RCC 7860 (cell line): ENCODE measurements around the gene NUBP1.
"Not testable (repeated sequence)": the region's sequence is repeated elsewhere in the genome, so short reads cannot be mapped to it uniquely, and the experiment has no call there.

Experiments
- DNase-seq: peaks from one replicate; pipeline ENCODE4 v3.0.0-alpha.2; 2015; ENCODE audit warnings: low spot score
- FAIRE-seq: peaks from 2 replicates; lab custom pipeline; 2012; peaks lifted over from hg19 to GRCh38; lab: Jason Lieb, UNC

Gene NUBP1

DNA sequence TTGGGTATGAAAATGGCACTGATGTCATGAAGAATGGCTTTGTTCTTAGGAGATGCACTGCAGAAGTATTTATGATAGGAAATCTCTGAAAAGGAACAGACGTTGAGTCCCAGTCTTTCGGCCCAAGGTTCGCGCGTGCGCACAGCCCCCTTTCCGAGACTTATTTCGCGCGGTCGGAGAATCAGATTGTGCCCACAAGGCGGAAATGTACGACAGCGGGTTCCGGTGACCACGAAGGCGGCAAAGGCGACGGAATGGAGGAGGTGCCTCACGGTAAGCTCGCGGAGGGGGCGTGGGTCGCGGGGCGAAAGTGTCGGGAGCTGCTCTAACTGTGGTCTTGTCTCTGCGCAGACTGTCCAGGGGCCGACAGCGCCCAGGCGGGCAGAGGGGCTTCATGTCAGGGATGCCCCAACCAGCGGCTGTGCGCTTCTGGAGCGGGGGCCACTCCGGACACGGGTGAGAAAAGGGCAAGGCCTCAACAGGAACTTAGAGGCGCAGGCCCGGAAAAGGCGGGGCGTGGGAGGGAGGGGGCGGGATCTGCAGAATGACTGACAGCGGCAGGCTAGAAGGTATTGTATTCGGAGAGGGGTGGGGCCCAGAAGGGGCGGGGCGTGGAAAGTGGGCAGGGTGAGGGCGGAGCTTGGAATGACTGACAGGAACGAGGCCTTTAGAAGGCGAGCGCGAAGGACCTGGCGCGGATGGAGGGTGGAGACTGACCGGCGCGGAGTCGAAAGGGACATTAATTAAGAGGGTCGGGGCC, at the start of gene NUBP1:
Gene NUBP1 (plus strand): TSS at position 233 of the 760 bp plus-strand sequence. CDS start 22 bp downstream, at position 255.
- DNase-seq (peak; percentile 91), FAIRE-seq (peak; percentile 28)

- DNase-seq (no peak), FAIRE-seq (no peak)
Observed at GRCh38 chr16:10693889-10694288, 49.8 kb upstream of the NUBP1 start.

- no peak for FAIRE-seq
- no peak for DNase-seq
Observed at GRCh38 chr16:10694306-10694705, 49.3 kb upstream of the NUBP1 start.

GRCh38 chr16:10694830-10695229, 48.8 kb upstream of the NUBP1 start, which contains the start of gene TEKT5:
Gene TEKT5 (minus strand): TSS chr16:10694930. CDS start chr16:10694873, 57 bp downstream.
- no peak for FAIRE-seq
- DNase-seq, result no peak

DNA sequence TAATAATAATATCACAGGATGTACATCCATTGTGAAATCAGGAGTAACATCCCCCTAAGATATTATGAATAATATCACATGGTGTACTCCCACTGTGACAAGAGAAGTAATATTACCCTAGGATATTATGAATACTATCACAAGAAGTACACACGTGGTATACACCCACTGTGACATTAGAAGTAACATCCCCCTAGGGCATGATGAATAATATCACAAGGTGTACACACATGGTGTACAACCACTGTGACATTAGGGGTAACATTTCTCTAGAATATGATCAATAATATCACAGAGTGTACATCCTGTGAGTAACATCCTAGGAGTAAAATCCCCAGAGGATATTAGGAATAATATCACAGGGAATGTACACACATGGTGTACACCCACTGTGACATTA, 43.9 kb upstream of the NUBP1 start:
- FAIRE-seq, result no peak
- no peak for DNase-seq

- no peak for FAIRE-seq
- no peak for DNase-seq
Observed at GRCh38 chr16:10708969-10709368, 34.7 kb upstream of the NUBP1 start.

DNA sequence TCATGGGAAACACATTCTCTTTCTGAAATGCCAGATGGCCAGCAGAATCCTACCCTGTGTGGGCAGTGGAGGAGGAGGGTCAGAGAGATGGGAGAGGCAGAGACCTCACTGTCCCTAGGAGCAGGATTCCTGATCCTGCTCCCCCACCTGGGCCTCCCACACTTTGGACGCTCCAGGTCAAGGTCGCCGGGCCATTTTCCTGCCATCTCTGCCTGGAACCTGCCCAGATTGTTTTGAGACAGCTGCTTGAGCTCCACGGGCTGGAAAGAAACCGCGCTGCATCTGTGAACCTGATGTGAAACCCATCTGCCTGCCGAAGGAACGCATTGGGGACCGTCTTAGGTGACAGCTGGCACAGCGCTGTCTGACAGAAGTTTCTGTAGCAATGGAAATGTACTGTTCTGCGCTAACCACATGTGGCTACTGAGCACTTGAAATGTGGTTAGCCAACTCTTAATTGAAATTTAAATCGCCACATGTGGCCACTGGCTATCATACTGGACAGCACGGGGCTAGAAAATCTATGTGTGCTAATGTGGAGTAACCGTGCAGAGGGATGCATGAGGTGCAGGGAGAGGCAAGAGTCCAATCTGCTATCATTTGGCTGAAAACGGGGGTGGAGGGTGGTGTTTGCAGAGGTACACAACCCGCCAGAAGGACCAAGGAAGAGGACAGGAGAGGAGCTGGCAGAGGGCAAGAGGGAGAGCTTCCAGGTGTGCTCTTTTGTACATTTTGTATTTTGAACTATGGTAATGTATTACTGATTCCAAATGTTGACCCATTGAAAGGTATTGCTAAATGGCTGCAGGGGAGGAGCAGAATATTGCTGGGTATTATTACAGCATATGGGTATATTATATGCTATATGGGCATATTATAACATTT, 15.4 kb upstream of the NUBP1 start:
- DNase-seq (no peak), FAIRE-seq (no peak)

DNA sequence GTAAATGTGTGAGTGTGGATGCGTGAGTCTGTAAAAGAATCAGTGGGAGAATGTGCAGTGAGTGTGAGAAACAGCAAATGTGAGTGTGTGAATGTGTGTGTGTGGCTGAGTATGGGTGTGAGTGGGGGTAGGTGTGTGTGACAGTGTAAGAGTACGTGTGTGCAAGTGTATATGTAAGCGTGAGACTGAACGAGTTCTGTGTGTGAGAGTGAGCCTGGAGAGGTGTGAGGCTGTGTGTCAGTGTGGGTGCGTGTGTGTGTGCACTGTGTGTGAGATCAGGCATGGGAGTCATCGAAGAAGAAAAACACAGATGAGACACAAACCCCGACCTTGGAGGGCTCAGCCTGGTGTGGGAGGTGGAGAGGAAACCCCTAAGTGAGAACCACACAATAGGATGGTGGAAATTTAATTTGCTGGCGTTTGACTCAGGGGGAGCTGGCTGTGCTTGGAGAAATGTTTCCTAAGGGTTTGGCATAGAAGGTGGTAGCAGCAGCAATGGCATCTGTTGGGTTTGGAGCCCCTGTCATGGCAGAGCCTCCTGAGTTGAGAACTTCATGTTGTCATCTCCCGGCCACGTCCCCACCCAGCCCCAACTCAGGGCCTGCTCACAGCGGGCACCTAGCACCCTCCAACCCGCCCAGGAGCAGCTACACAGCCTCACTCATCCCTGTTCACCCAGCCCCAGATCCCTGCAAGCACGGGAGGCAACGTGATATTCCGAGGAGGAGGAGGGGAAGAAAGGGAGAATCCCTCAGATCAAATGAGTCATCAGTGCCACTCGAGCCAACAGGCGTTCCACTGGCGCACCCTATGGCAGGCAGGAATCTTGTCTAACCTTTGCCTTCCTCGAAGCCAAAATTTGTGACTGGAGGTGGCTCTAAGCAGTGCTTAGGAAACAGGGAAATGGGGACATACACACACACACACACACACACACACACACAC, 14.3 kb upstream of the NUBP1 start:
- DNase-seq (peak; percentile 66), FAIRE-seq (peak; percentile 61)

GRCh38 chr16:10731790-10732189, 11.9 kb upstream of the NUBP1 start:
- no peak for FAIRE-seq
- DNase-seq, result no peak

GRCh38 chr16:10737068-10737625, 6.5 kb upstream of the NUBP1 start:
- FAIRE-seq, result peak; percentile 35
- peak; percentile 54 for DNase-seq

GRCh38 chr16:10738231-10739077, 5.2 kb upstream of the NUBP1 start:
- DNase-seq, result peak; percentile 89

GRCh38 chr16:10740000-10740844, 3.4 kb upstream of the NUBP1 start:
- FAIRE-seq, result no peak
- DNase-seq, result no peak

More at GRCh38 chr16:10738231-10739077, 5.2 kb upstream of the NUBP1 start:
- FAIRE-seq, result peak; percentile 67

GRCh38 chr16:10740845-10741208, 2.8 kb upstream of the NUBP1 start:
- DNase-seq (peak; percentile 3), FAIRE-seq (no peak)

DNA sequence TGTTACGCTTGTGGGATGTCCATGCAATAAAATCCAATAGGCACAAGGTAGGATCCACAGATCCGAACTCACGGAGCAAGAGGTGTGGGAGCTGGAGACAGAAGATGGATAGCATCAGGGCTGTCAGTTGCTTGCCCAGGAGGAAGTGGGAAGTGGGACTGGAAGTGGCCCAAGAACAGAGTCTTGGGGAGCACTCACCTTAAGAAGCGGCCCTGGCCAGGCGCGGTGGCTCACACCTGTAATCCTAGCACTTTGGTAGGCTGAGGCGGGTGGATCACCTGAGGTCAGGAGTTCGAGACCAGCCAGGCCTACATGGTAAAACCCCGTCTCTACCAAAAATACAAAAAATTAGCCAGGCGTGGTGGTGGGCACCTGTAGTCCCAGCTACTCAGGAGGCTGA, 2.4 kb upstream of the NUBP1 start:
- FAIRE-seq, DNase-seq: not testable (repeated sequence)

- no peak for FAIRE-seq
- DNase-seq, result no peak
Observed at GRCh38 chr16:10741844-10742243, 1.8 kb upstream of the NUBP1 start.

- no peak for DNase-seq
- no peak for FAIRE-seq
Observed at GRCh38 chr16:10743227-10743609, 424 bp upstream of the NUBP1 start.

GRCh38 chr16:10744370-10745030, 858 bp downstream of the NUBP1 start:
- no peak for FAIRE-seq
- DNase-seq, result peak; percentile 44

DNA sequence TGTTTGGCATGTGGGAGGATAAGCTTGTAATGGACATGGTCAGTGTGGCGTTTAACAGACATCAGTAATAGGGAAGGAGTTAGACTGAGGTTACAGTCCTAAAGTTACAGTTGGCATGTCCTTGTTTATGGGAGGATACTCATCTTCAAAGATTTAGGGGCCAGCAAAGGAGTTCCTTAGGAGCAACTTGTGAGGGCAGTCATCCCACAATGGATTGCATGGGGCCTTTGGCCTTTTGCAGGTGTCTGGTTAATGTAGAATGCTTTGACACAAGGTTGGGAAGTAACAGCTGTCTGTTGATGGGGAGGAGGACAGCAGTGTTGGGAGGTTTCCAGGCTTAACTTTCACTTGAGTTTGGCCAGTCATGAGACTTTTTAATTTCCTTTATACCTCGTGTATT, 2.2 kb downstream of the NUBP1 start:
- FAIRE-seq, result no peak
- DNase-seq, result no peak
